HepG2 (cell line): ENCODE data around the gene ZNFX1. TPM values are rescaled to one million over a fixed set of nuclear protein-coding genes. Genes with fewer than 3 reads are reported as not detected.

Source experiments
- CCAR2 ChIP-seq: fragments of 200-400 bp; formaldehyde crosslinking; optimal IDR thresholded peaks from 2 replicates; pipeline ENCODE3; 2018; ENCODE audit warnings: low read depth, mild to moderate bottlenecking, low read length, moderate library complexity
- HES4 ChIP-seq: sonication (generic); formaldehyde crosslinking; IDR thresholded peaks from 2 replicates; pipeline ENCODE4 v1.9.0; 2021; ENCODE audit warnings: mild to moderate bottlenecking, missing genetic modification reagents, borderline replicate concordance
- HNRNPLL ChIP-seq: fragments of 200-400 bp; formaldehyde crosslinking; IDR thresholded peaks from 2 replicates; pipeline ENCODE4 v1.6.1; 2017; ENCODE audit warnings: mild to moderate bottlenecking, low read depth, low read length; ENCODE audit not compliant: poor library complexity, severe bottlenecking
- JUNB ChIP-seq: sonication (generic); formaldehyde crosslinking; IDR thresholded peaks from 2 replicates; pipeline ENCODE4 v1.8.0; 2022; ENCODE audit warnings: missing genetic modification reagents, mild to moderate bottlenecking, borderline replicate concordance
- MEIS1 ChIP-seq: sonication (generic); formaldehyde crosslinking; IDR thresholded peaks from 2 replicates; pipeline ENCODE4 v1.9.0; 2021; ENCODE audit warnings: mild to moderate bottlenecking, missing genetic modification reagents, moderate library complexity, borderline replicate concordance
- NFKBIZ ChIP-seq: IDR thresholded peaks from 2 replicates; pipeline ENCODE4 v1.6.1; 2018; ENCODE audit warnings: missing genetic modification reagents, missing compliant biosample characterization
- PHF8 ChIP-seq: sonication (generic); formaldehyde crosslinking; IDR thresholded peaks from 2 replicates; pipeline ENCODE4 v1.5.0; 2020; ENCODE audit warnings: missing genetic modification reagents
- ZBTB21 ChIP-seq: sonication (generic); formaldehyde crosslinking; IDR thresholded peaks from 2 replicates; pipeline ENCODE4 v1.4.0; 2020; ENCODE audit warnings: missing genetic modification reagents
- ZMAT3 ChIP-seq: sonication (generic); formaldehyde crosslinking; conservative IDR thresholded peaks from 2 replicates; pipeline ENCODE4 v1.7.0; 2021; ENCODE audit warnings: missing genetic modification reagents
- ZNF160 ChIP-seq: sonication (generic); formaldehyde crosslinking; IDR thresholded peaks from 2 replicates; pipeline ENCODE4 v1.8.0; 2022; ENCODE audit warnings: mild to moderate bottlenecking, inconsistent platforms, missing genetic modification reagents
- ZNF501 ChIP-seq: sonication (generic); formaldehyde crosslinking; IDR thresholded peaks from 2 replicates; pipeline ENCODE4 v1.5.1; 2020; ENCODE audit warnings: mild to moderate bottlenecking, moderate library complexity, missing genetic modification reagents
- ZNF589 ChIP-seq: sonication (generic); formaldehyde crosslinking; conservative IDR thresholded peaks from 2 replicates; pipeline ENCODE4 v1.8.0; 2022; ENCODE audit warnings: mild to moderate bottlenecking, moderate library complexity, missing genetic modification reagents
- ZNF792 ChIP-seq: IDR thresholded peaks from 2 replicates; pipeline ENCODE4 v1.6.1; 2016
- ZZZ3 ChIP-seq: sonication (generic); formaldehyde crosslinking; IDR thresholded peaks from 2 replicates; pipeline ENCODE4 v1.4.0; 2020; ENCODE audit warnings: missing genetic modification reagents, mild to moderate bottlenecking, borderline replicate concordance
- polyA plus RNA-seq, 8 experiments: library from polyadenylated mRNA; depleted of rRNA in 3 of 8; stranded (reverse) in 7 of 8; unstranded in 1 of 8; fragments of >200 nt; fragmentation: Illumina TruSeq in 4 of 8; extraction: Trizol in 4 of 8; gene quantifications; 2 replicates each; pipeline versions ENCODE4 v1.2.1 to v1.2.3, GENCODE V29; 2011 to 2016; ENCODE audit warnings: low read depth in 4 of 8, missing spikeins in 1 of 8, mixed read lengths in 1 of 8; ENCODE audit not compliant: insufficient read depth in 1 of 8
- total RNA-seq, 5 experiments: library from RNA; depleted of rRNA; stranded (reverse); fragments of >200 nt; fragmentation: Illumina TruSeq; extraction: Trizol; gene quantifications; 2 replicates each; pipeline ENCODE4 v1.2.3, GENCODE V29; 2016; ENCODE audit warnings: low read depth in 1 of 5
- TF ChIP-seq, protein P1 (sequence below): sonication (generic); formaldehyde crosslinking; IDR thresholded peaks from 2 replicates; pipeline ENCODE4 v1.4.0; 2020; ENCODE audit warnings: missing genetic modification reagents
- TF ChIP-seq, protein P2 (sequence below): sonication (generic); formaldehyde crosslinking; IDR thresholded peaks from 2 replicates; pipeline ENCODE4 v1.8.1; 2023; ENCODE audit warnings: mild to moderate bottlenecking, missing genetic modification reagents
- TF ChIP-seq, protein P3 (sequence below): conservative IDR thresholded peaks from 2 replicates; pipeline ENCODE4 v1.6.1; 2018; ENCODE audit warnings: missing genetic modification reagents
- TF ChIP-seq, protein P4 (sequence below): sonication (generic); formaldehyde crosslinking; IDR thresholded peaks from 2 replicates; pipeline ENCODE4 v1.5.0; 2020; ENCODE audit warnings: mild to moderate bottlenecking, low read depth, missing genetic modification reagents, borderline replicate concordance
- TF ChIP-seq, protein P5 (sequence below): IDR thresholded peaks from 2 replicates; pipeline ENCODE4 v1.6.1; 2018; ENCODE audit warnings: missing genetic modification reagents, mild to moderate bottlenecking, missing compliant biosample characterization
- TF ChIP-seq, protein P6 (sequence below): sonication (generic); formaldehyde crosslinking; IDR thresholded peaks from 2 replicates; pipeline ENCODE4 v1.9.0; 2022; ENCODE audit warnings: low read depth, missing genetic modification reagents

The ZNFX1 gene
- total and polyA plus RNA-seq, 2 of the 13 experiments (the other 11 are each of a cell fraction or from before 2014, with no cell fraction given), result 2.9 to 11.1 TPM

DNA sequence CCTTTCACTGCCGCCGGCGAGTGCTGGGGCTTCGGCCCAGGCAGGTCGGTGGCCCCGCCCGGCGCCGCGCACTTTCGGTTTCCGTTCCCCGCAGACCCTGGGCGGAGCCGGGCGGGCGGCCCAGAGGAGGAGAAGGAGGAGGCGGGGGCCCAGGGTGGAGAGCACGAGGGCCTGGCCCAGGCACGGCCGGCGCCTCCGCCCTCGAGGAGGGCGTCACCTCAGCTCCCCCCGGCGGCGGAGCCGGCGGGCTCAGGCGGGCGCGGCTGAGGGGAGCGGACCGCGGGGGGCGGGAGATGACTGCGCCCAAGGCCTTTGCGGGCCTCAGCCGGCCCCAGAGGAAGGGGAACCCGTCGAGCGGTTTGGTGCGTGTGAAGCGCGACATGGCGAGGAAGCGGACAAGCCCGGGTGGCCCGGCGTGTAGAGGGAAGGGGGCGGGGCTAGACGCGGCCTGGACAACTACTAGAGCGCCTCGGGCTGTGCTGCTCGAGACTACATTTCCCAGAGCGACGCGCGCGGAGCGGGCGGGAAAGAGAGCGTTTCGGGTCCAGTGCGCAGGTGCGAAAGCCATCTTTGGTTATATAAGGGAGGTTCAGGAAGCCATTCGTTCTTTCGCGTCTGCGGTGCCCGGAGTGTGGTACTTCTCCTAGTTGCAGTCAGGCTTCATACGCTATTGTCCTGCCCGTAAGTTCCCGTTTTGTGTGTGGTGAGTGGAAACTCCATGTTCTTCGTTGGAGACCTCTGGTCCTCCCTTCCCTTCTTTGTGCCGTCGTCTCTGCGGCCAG lies at the start of gene ZNFX1 (continued):
- TF ChIP-seq MEIS1 (CRISPR knock-in tag) (no peak; the same call in none of the 2 replicates), ZBTB21 (CRISPR knock-in tag) (peak; percentile 69), NFKBIZ (CRISPR knock-in tag) (peak; percentile 99), HNRNPLL (peak; percentile 86), ZNF792 (peak; percentile 93), JUNB (CRISPR knock-in tag) (0 out of 2 replicates have a peak, but pooled peaks have one; percentile 68), ZZZ3 (CRISPR knock-in tag) (peak; percentile 97), ZNF589 (CRISPR knock-in tag) (peak; percentile 97), HES4 (CRISPR knock-in tag) (peak; percentile 91), ZNF501 (CRISPR knock-in tag) (peak; percentile 91), PHF8 (CRISPR knock-in tag) (peak; percentile 95), ZMAT3 (peak; percentile 91), CCAR2 (no peak), ZNF160 (CRISPR knock-in tag) (peak; percentile 97)
- TF ChIP-seq, protein P1, sequence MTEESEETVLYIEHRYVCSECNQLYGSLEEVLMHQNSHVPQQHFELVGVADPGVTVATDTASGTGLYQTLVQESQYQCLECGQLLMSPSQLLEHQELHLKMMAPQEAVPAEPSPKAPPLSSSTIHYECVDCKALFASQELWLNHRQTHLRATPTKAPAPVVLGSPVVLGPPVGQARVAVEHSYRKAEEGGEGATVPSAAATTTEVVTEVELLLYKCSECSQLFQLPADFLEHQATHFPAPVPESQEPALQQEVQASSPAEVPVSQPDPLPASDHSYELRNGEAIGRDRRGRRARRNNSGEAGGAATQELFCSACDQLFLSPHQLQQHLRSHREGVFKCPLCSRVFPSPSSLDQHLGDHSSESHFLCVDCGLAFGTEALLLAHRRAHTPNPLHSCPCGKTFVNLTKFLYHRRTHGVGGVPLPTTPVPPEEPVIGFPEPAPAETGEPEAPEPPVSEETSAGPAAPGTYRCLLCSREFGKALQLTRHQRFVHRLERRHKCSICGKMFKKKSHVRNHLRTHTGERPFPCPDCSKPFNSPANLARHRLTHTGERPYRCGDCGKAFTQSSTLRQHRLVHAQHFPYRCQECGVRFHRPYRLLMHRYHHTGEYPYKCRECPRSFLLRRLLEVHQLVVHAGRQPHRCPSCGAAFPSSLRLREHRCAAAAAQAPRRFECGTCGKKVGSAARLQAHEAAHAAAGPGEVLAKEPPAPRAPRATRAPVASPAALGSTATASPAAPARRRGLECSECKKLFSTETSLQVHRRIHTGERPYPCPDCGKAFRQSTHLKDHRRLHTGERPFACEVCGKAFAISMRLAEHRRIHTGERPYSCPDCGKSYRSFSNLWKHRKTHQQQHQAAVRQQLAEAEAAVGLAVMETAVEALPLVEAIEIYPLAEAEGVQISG (CRISPR knock-in tag), result peak; percentile 96
- TF ChIP-seq, protein P2, sequence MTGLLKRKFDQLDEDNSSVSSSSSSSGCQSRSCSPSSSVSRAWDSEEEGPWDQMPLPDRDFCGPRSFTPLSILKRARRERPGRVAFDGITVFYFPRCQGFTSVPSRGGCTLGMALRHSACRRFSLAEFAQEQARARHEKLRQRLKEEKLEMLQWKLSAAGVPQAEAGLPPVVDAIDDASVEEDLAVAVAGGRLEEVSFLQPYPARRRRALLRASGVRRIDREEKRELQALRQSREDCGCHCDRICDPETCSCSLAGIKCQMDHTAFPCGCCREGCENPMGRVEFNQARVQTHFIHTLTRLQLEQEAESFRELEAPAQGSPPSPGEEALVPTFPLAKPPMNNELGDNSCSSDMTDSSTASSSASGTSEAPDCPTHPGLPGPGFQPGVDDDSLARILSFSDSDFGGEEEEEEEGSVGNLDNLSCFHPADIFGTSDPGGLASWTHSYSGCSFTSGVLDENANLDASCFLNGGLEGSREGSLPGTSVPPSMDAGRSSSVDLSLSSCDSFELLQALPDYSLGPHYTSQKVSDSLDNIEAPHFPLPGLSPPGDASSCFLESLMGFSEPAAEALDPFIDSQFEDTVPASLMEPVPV (CRISPR knock-in tag), result peak; percentile 97
- TF ChIP-seq, protein P3, sequence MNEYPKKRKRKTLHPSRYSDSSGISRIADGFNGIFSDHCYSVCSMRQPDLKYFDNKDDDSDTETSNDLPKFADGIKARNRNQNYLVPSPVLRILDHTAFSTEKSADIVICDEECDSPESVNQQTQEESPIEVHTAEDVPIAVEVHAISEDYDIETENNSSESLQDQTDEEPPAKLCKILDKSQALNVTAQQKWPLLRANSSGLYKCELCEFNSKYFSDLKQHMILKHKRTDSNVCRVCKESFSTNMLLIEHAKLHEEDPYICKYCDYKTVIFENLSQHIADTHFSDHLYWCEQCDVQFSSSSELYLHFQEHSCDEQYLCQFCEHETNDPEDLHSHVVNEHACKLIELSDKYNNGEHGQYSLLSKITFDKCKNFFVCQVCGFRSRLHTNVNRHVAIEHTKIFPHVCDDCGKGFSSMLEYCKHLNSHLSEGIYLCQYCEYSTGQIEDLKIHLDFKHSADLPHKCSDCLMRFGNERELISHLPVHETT (CRISPR knock-in tag), result peak; percentile 73
- TF ChIP-seq, protein P4, sequence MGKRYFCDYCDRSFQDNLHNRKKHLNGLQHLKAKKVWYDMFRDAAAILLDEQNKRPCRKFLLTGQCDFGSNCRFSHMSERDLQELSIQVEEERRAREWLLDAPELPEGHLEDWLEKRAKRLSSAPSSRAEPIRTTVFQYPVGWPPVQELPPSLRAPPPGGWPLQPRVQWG (CRISPR knock-in tag), result no peak
- TF ChIP-seq, protein P5, sequence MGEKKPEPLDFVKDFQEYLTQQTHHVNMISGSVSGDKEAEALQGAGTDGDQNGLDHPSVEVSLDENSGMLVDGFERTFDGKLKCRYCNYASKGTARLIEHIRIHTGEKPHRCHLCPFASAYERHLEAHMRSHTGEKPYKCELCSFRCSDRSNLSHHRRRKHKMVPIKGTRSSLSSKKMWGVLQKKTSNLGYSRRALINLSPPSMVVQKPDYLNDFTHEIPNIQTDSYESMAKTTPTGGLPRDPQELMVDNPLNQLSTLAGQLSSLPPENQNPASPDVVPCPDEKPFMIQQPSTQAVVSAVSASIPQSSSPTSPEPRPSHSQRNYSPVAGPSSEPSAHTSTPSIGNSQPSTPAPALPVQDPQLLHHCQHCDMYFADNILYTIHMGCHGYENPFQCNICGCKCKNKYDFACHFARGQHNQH (CRISPR knock-in tag), result peak; percentile 94
- TF ChIP-seq, protein P6, sequence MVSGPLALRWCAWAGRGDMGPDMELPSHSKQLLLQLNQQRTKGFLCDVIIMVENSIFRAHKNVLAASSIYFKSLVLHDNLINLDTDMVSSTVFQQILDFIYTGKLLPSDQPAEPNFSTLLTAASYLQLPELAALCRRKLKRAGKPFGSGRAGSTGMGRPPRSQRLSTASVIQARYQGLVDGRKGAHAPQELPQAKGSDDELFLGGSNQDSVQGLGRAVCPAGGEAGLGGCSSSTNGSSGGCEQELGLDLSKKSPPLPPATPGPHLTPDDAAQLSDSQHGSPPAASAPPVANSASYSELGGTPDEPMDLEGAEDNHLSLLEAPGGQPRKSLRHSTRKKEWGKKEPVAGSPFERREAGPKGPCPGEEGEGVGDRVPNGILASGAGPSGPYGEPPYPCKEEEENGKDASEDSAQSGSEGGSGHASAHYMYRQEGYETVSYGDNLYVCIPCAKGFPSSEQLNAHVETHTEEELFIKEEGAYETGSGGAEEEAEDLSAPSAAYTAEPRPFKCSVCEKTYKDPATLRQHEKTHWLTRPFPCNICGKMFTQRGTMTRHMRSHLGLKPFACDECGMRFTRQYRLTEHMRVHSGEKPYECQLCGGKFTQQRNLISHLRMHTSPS, result peak; percentile 64
